Peyer's patch (tissue), 4 donors: ENCODE data around the gene PPP1R11.

Source experiments
- CTCF ChIP-seq, 6 experiments: fragments of 450-650 bp in 4 of 6; fragments of 200-600 bp in 2 of 6; sonication (generic) in 1 of 6; IDR thresholded peaks; one replicate each; pipeline ENCODE4 v1.5.1; 2017 to 2019; ENCODE audit warnings: antibody characterized with exemption in 6 of 6, mild to moderate bottlenecking in 3 of 6, moderate library complexity in 1 of 6
- POLR2A ChIP-seq, 2 donors: fragments of 450-650 bp; IDR thresholded peaks; one replicate each; pipeline ENCODE4 v1.5.1; 2017; ENCODE audit warnings: antibody characterized with exemption in 2 of 2, mild to moderate bottlenecking in 2 of 2, moderate library complexity in 2 of 2

- TF ChIP-seq POLR2A (IDR thresholded peaks at IDR 0.05) (no peak), CTCF (IDR thresholded peaks at IDR 0.05) (peak in 4 of 6 experiments; percentile 28 to 49 (median 44))
Observed at GRCh38 chr6:30037182-30037788, 29.7 kb upstream of the PPP1R11 start.
